Gastroesophageal sphincter (tissue), 4 donors: Measurements from ENCODE around the gene RFTN1. TPM values are rescaled to one million over a fixed set of nuclear protein-coding genes. Genes with fewer than 3 reads are reported as not detected.

Experiments used
- ATAC-seq: fragments of 150-250 bp; one replicate; pipeline ENCODE4 v1.9.1; 2016; ENCODE audit warnings: mild to moderate bottlenecking, moderate library complexity
- H3K27ac ChIP-seq, 4 donors: fragments of 200-600 bp; sonication (generic) in 3 of 4; 1 replicate in 3 of 4; 2 replicates in 1 of 4; pipeline ENCODE4 v1.5.1; 2016 to 2019
- H3K27me3 ChIP-seq: fragments of 200-600 bp; sonication (generic); one replicate; pipeline ENCODE4 v1.5.1; 2019
- H3K36me3 ChIP-seq, 2 donors: fragments of 200-600 bp; sonication (generic); one replicate each; pipeline ENCODE4 v1.5.1; 2019; ENCODE audit warnings: control low read depth in 1 of 2
- H3K4me1 ChIP-seq, 3 donors: fragments of 200-600 bp; sonication (generic); 1 replicate in 2 of 3; 2 replicates in 1 of 3; pipeline ENCODE4 v1.5.1; 2016 to 2019; ENCODE audit warnings: control low read depth in 2 of 3
- H3K4me3 ChIP-seq, 2 donors: fragments of 200-600 bp; sonication (generic); one replicate each; pipeline ENCODE4 v1.5.1; 2019; ENCODE audit warnings: mild to moderate bottlenecking in 1 of 2, moderate library complexity in 1 of 2
- H3K9me3 ChIP-seq, 3 donors: fragments of 200-600 bp; sonication (generic); one replicate each; pipeline ENCODE4 v1.5.1; 2017 to 2019; ENCODE audit warnings: control low read depth in 2 of 3
- EP300 ChIP-seq: sonication (generic); formaldehyde crosslinking; IDR thresholded peaks from one replicate; pipeline ENCODE4 v1.6.1; 2017; ENCODE audit warnings: antibody characterized with exemption, mild to moderate bottlenecking
- POLR2A ChIP-seq, 2 donors: fragments of 450-650 bp; IDR thresholded peaks; one replicate each; pipeline ENCODE4 v1.6.1; 2017; ENCODE audit warnings: antibody characterized with exemption in 2 of 2, mild to moderate bottlenecking in 2 of 2, moderate library complexity in 1 of 2
- POLR2AphosphoS5 ChIP-seq: sonication (generic); formaldehyde crosslinking; IDR thresholded peaks from one replicate; pipeline ENCODE4 v1.6.1; 2017; ENCODE audit warnings: antibody characterized with exemption
- WGBS, 2 donors: methylation state at CpG; one replicate each; pipeline ENCODE4 v1.1.5; 2018; ENCODE audit warnings: low coverage in 1 of 2; 5-methylcytosine and 5-hydroxymethylcytosine counted together
- total RNA-seq, 4 donors: library from RNA; depleted of rRNA; stranded (reverse); fragments of >200 nt; gene quantifications; one replicate each; pipeline ENCODE4 v1.1.0, GENCODE V29; 2016
- TF ChIP-seq, protein P1 (sequence below), 4 experiments: fragments of 200-600 bp in 2 of 4; fragments of 450-650 bp in 2 of 4; sonication (generic) in 1 of 4; IDR thresholded peaks; one replicate each; pipeline ENCODE4 v1.5.1; 2017 to 2019; ENCODE audit warnings: antibody characterized with exemption in 4 of 4, mild to moderate bottlenecking in 2 of 4, moderate library complexity in 2 of 4

The RFTN1 gene
- total RNA-seq, 4 donors from 2014 or later = 30.6 to 110 (median 68.2) TPM

DNA sequence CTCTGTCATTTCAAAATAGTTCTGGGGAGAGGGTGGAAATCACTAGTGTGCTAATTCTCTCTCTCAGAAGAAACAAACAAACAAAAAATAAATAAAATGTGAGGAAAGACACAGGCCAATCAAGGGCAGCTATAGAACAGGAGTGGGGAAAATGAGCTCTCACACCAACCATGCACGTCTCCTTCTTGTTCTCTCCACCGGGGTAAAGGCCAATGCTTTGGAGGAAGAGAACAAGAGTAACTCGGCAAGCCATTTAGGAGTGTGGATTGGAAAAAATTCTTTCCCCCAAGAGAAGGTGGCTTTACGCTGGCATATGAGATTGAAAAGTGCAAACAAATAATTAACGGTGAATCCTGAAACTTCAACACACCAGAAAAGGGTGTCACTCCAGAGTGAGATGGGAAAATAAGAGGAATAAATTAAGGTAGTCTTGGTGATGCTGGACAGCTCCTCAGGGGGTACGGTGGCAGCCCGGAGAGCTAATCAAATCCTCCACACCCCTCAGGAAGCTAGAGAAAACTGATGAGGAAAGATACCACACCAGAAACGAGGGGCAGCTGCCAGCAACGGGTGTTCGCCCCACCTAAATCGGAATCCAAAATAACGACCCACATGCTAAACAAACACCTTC, 88.0 kb downstream of the RFTN1 start:
- no peaks in the 10 kb centered on the region for H3K27me3 ChIP-seq
- H3K9me3 ChIP-seq = no peaks in the 10 kb centered on the region
- H3K36me3 ChIP-seq = no peaks in the 10 kb centered on the region
- H3K4me3 ChIP-seq = no peak overlapping the region
- peaks cover 2 to 33% (median 3%) of the 10 kb centered on the region in 3 donors for H3K4me1 ChIP-seq
- ATAC-seq = no peak
- 70 to 73% methylated on average over 7 to 12 of the region's 12 CpGs for WGBS, 2 donors
- TF ChIP-seq, protein P1, sequence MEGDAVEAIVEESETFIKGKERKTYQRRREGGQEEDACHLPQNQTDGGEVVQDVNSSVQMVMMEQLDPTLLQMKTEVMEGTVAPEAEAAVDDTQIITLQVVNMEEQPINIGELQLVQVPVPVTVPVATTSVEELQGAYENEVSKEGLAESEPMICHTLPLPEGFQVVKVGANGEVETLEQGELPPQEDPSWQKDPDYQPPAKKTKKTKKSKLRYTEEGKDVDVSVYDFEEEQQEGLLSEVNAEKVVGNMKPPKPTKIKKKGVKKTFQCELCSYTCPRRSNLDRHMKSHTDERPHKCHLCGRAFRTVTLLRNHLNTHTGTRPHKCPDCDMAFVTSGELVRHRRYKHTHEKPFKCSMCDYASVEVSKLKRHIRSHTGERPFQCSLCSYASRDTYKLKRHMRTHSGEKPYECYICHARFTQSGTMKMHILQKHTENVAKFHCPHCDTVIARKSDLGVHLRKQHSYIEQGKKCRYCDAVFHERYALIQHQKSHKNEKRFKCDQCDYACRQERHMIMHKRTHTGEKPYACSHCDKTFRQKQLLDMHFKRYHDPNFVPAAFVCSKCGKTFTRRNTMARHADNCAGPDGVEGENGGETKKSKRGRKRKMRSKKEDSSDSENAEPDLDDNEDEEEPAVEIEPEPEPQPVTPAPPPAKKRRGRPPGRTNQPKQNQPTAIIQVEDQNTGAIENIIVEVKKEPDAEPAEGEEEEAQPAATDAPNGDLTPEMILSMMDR (IDR thresholded peaks at IDR 0.05) = no peak
- no peak for TF ChIP-seq EP300
- TF ChIP-seq POLR2AphosphoS5 = no peak
- no peak for TF ChIP-seq POLR2A (IDR thresholded peaks at IDR 0.05)
- H3K27ac ChIP-seq = no peak overlapping the region

- 91 to 92% methylated on average over 4 to 5 of the region's 5 CpGs for WGBS, 2 donors
- Histone ChIP-seq H3K9me3 (no peaks in the 10 kb centered on the region), H3K4me3 (no peak overlapping the region), H3K27ac (no peak overlapping the region), H3K36me3 (no peaks in the 10 kb centered on the region), H3K27me3 (no peaks in the 10 kb centered on the region), H3K4me1 (peaks cover 3 to 33% (median 11%) of the 10 kb centered on the region in 3 donors)
- TF ChIP-seq, protein P1 (IDR thresholded peaks at IDR 0.05) = no peak
- TF ChIP-seq EP300 = no peak
- TF ChIP-seq POLR2AphosphoS5 = no peak
- no peak for TF ChIP-seq POLR2A (IDR thresholded peaks at IDR 0.05)
- no peak for ATAC-seq
Observed at GRCh38 chr3:16423947-16424673, 89.4 kb downstream of the RFTN1 start.

GRCh38 chr3:16423298-16423697, 90.2 kb downstream of the RFTN1 start:
- no peak for TF ChIP-seq POLR2AphosphoS5
- TF ChIP-seq POLR2A (IDR thresholded peaks at IDR 0.05) = no peak
- no peak for TF ChIP-seq EP300
- TF ChIP-seq, protein P1 (IDR thresholded peaks at IDR 0.05) = no peak
- no peak overlapping the region for H3K4me3 ChIP-seq
- H3K4me1 ChIP-seq = peaks cover 3 to 33% (median 14%) of the 10 kb centered on the region in 3 donors
- ATAC-seq = no peak
- 67% methylated on average over 2 of the region's 2 CpGs; no CpG with 5 or more reads in 1 of the 2 donors for WGBS, 2 donors
- no peaks in the 10 kb centered on the region for H3K9me3 ChIP-seq
- H3K36me3 ChIP-seq = no peaks in the 10 kb centered on the region
- H3K27me3 ChIP-seq = no peaks in the 10 kb centered on the region
- no peak overlapping the region for H3K27ac ChIP-seq

GRCh38 chr3:16419640-16420241, 93.8 kb downstream of the RFTN1 start:
- TF ChIP-seq EP300 (no peak), POLR2AphosphoS5 (no peak), POLR2A (IDR thresholded peaks at IDR 0.05) (no peak)
- TF ChIP-seq, protein P1 (IDR thresholded peaks at IDR 0.05) = no peak
- Histone ChIP-seq H3K27me3 (no peaks in the 10 kb centered on the region), H3K4me1 (peaks cover 3 to 47% (median 10%) of the 10 kb centered on the region in 3 donors), H3K9me3 (no peaks in the 10 kb centered on the region), H3K36me3 (no peaks in the 10 kb centered on the region), H3K27ac (peak overlapping the region in 2 of 4 donors; percentile 11 to 35), H3K4me3 (no peak overlapping the region)
- ATAC-seq = no peak
- 18 to 67% methylated on average over 2 to 5 of the region's 5 CpGs for WGBS, 2 donors
